Measurements from ENCODE around the gene RAB4A.
A peak's percentile ranks its signal among the peaks of the same experiment; 100 is the strongest.

Gene RAB4A

GRCh38 chr1:229342656-229343569 is 72.0 kb downstream of the RAB4A start, which contains the start of gene CCSAP (continued):
- no peak for TF ChIP-seq ZNF701 (tag by site-specific recombination; IDR thresholded peaks at IDR 0.05)
- no peak for TF ChIP-seq PRDM4 (tag by site-specific recombination; IDR thresholded peaks at IDR 0.05)
- no peak for TF ChIP-seq ZNF830 (tag by site-specific recombination; IDR thresholded peaks at IDR 0.05; ENCODE audit: low read depth)
- TF ChIP-seq KLF7 (tag by site-specific recombination; IDR thresholded peaks at IDR 0.05; ENCODE audit: borderline replicate concordance) = no peak; the same call in 1 of the 2 replicates
- no peak for TF ChIP-seq ZNF571 (tag by site-specific recombination; IDR thresholded peaks at IDR 0.05)
- no peak for TF ChIP-seq ZNF560 (tag by site-specific recombination; IDR thresholded peaks at IDR 0.05; ENCODE audit: borderline replicate concordance)
- no peak for TF ChIP-seq GLI2 (tag by site-specific recombination; IDR thresholded peaks at IDR 0.05; ENCODE audit: borderline replicate concordance, low read depth)
- 0 out of 2 replicates have a peak, but pooled peaks have one; percentile 49 for TF ChIP-seq ZNF37A (tag by site-specific recombination; IDR thresholded peaks at IDR 0.05)
- no peak for TF ChIP-seq ZNF202 (tag by site-specific recombination; IDR thresholded peaks at IDR 0.05; ENCODE audit: borderline replicate concordance)
- TF ChIP-seq TSHZ1 (tag by site-specific recombination; IDR thresholded peaks at IDR 0.05; ENCODE audit: borderline replicate concordance) = no peak
- no peak for TF ChIP-seq ZNF664 (tag by site-specific recombination; IDR thresholded peaks at IDR 0.05)
- no peak for TF ChIP-seq ZNF302 (tag by site-specific recombination; IDR thresholded peaks at IDR 0.05; ENCODE audit: low read depth)
- no peak for TF ChIP-seq ZNF280D (tag by site-specific recombination; IDR thresholded peaks at IDR 0.05)
- no peak for TF ChIP-seq HOXA7 (CRISPR knock-in tag; IDR thresholded peaks at IDR 0.05; ENCODE audit: borderline replicate concordance)
- no peak for TF ChIP-seq PRDM1 (tag by site-specific recombination; IDR thresholded peaks at IDR 0.05)
- peak; percentile 73; the same call in 1 of the 2 replicates for TF ChIP-seq ZNF324 (tag by site-specific recombination; IDR thresholded peaks at IDR 0.05)
- TF ChIP-seq INSM2 (tag by site-specific recombination; IDR thresholded peaks at IDR 0.05) = peak; percentile 34
- 0 out of 2 replicates have a peak, but pooled peaks have one; percentile 65 for TF ChIP-seq HOXC10 (CRISPR knock-in tag; IDR thresholded peaks at IDR 0.05)
- no peak for TF ChIP-seq PRDM2 (tag by site-specific recombination; IDR thresholded peaks at IDR 0.05; ENCODE audit: borderline replicate concordance)
- TF ChIP-seq BCL11A (tag by site-specific recombination; IDR thresholded peaks at IDR 0.05; ENCODE audit: low read depth) = no peak
- TF ChIP-seq KLF10 (tag by site-specific recombination; IDR thresholded peaks at IDR 0.05) = peak; percentile 98

All from HEK293 (cell line).